IMR-90 (cell line): ENCODE data around the gene HOTAIR. TPM values are rescaled to one million over a fixed set of nuclear protein-coding genes. Genes with fewer than 3 reads are reported as not detected.

ENCODE experiments used
- ATAC-seq: fragments of 200-7000 bp; cut with Tn5 transposase; 2 replicates; pipeline ENCODE4 v1.9.1; 2020; ENCODE audit warnings: low read depth, mild to moderate bottlenecking, moderate library complexity
- BruUV-seq: library from RNA; stranded (reverse); fragments of 400-500 nt; replicated peaks from 2 replicates; lab custom pipeline; 2021; lab: Mats Ljungman, UMichigan
- CTCF ChIA-PET: fragments of 300-600 bp; formaldehyde crosslinking; extraction: SDS; loops from one replicate; lab custom pipeline; 2021; ENCODE audit warnings: antibody characterized with exemption; lab: Yijun Ruan, JAX
- POLR2A ChIA-PET: fragments of 300-600 bp; sonication (Branson Sonifier 250); formaldehyde crosslinking; loops from one replicate; lab custom pipeline; 2022; ENCODE audit warnings: antibody characterized with exemption; ENCODE audit not compliant: unreplicated experiment; lab: Charles Lee
- DNase-seq: peaks from one replicate; pipeline ENCODE4 v3.0.0; 2013
- H2AFZ ChIP-seq: replicated peaks from 2 replicates; pipeline ENCODE3; 2013; ENCODE audit warnings: low read length, mild to moderate bottlenecking; ENCODE audit not compliant: poor library complexity
- H2AK5ac ChIP-seq: 2 replicates; pipeline ENCODE4 v1.6.1; 2013; ENCODE audit warnings: low read depth, low read length, inconsistent platforms
- H2AK9ac ChIP-seq: replicated peaks from 2 replicates; pipeline ENCODE3; 2013; ENCODE audit warnings: mild to moderate bottlenecking, low read depth, low read length, moderate library complexity; ENCODE audit not compliant: poor library complexity
- H2BK120ac ChIP-seq: 2 replicates; pipeline ENCODE4 v1.6.1; 2013; ENCODE audit warnings: low read depth, low read length, inconsistent platforms
- H2BK15ac ChIP-seq: 3 replicates; pipeline ENCODE4 v1.6.1; 2013; ENCODE audit warnings: low read depth, low read length, inconsistent platforms
- H2BK20ac ChIP-seq: 2 replicates; pipeline ENCODE4 v1.6.1; 2013; ENCODE audit warnings: low read depth, mild to moderate bottlenecking, inconsistent platforms, low read length, moderate library complexity
- H2BK5ac ChIP-seq: 2 replicates; pipeline ENCODE4 v1.6.1; 2013; ENCODE audit warnings: mild to moderate bottlenecking, low read depth, low read length, inconsistent platforms; ENCODE audit not compliant: poor library complexity, severe bottlenecking
- H3K14ac ChIP-seq: replicated peaks from 2 replicates; pipeline ENCODE4 v1.6.1; 2013; ENCODE audit warnings: low read depth, low read length, inconsistent platforms
- H3K18ac ChIP-seq: 2 replicates; pipeline ENCODE4 v1.6.1; 2013; ENCODE audit warnings: low read depth, low read length, control low read depth
- H3K23ac ChIP-seq: 2 replicates; pipeline ENCODE4 v1.6.1; 2013; ENCODE audit warnings: low read depth, low read length, inconsistent platforms
- H3K27ac ChIP-seq: 2 replicates; pipeline ENCODE4 v1.5.1; 2013; ENCODE audit warnings: mild to moderate bottlenecking, control low read depth, low read length; ENCODE audit not compliant: insufficient read depth
- H3K27me3 ChIP-seq: 2 replicates; pipeline ENCODE4 v1.6.1; 2013; ENCODE audit warnings: low read length; ENCODE audit not compliant: control insufficient read depth, insufficient read depth
- H3K36me3 ChIP-seq: 2 replicates; pipeline ENCODE4 v1.6.1; 2013; ENCODE audit warnings: low read length, mixed read lengths; ENCODE audit not compliant: control insufficient read depth, insufficient read depth
- H3K4ac ChIP-seq: 2 replicates; pipeline ENCODE4 v1.6.1; 2013; ENCODE audit warnings: low read depth, low read length, inconsistent platforms
- H3K4me1 ChIP-seq: 2 replicates; pipeline ENCODE4 v1.6.1; 2013; ENCODE audit warnings: low read length, mixed read lengths; ENCODE audit not compliant: control insufficient read depth, insufficient read depth
- H3K4me2 ChIP-seq: 2 replicates; pipeline ENCODE4 v1.6.1; 2013; ENCODE audit warnings: low read depth, mild to moderate bottlenecking, control low read depth, low read length, moderate library complexity
- H3K4me3 ChIP-seq: 2 replicates; pipeline ENCODE4 v1.5.1; 2013; ENCODE audit warnings: low read depth, mild to moderate bottlenecking, control low read depth, low read length, moderate library complexity; ENCODE audit not compliant: insufficient read depth
- H3K56ac ChIP-seq: 2 replicates; pipeline ENCODE4 v1.6.1; 2013; ENCODE audit warnings: low read length, inconsistent platforms; ENCODE audit not compliant: insufficient read depth; ENCODE audit errors: extremely low read depth
- H3K79me1 ChIP-seq, 2 experiments: 2 replicates each; pipeline ENCODE4 v1.6.1; 2013; ENCODE audit warnings: low read length in 2 of 2, inconsistent platforms in 1 of 2, low read depth in 1 of 2
- H3K9ac ChIP-seq: 2 replicates; pipeline ENCODE4 v1.6.1; 2013; ENCODE audit warnings: low read depth, low read length, control low read depth
- H3K9me1 ChIP-seq: 2 replicates; pipeline ENCODE4 v1.6.1; 2013; ENCODE audit warnings: low read length, inconsistent platforms; ENCODE audit not compliant: insufficient read depth
- H3K9me3 ChIP-seq: 2 replicates; pipeline ENCODE4 v1.6.1; 2013; ENCODE audit warnings: low read length; ENCODE audit not compliant: control insufficient read depth, insufficient read depth
- H4K20me1 ChIP-seq: 2 replicates; pipeline ENCODE4 v1.6.1; 2013; ENCODE audit warnings: low read length, inconsistent platforms; ENCODE audit not compliant: insufficient read depth
- H4K5ac ChIP-seq: 2 replicates; pipeline ENCODE4 v1.6.1; 2013; ENCODE audit warnings: mild to moderate bottlenecking, low read depth, low read length, control low read depth
- H4K8ac ChIP-seq, 2 experiments: 2 replicates each; pipeline ENCODE4 v1.6.1; 2013; ENCODE audit warnings: low read depth in 2 of 2, low read length in 2 of 2, control low read depth in 1 of 2, inconsistent platforms in 1 of 2
- H4K91ac ChIP-seq: 2 replicates; pipeline ENCODE4 v1.6.1; 2013; ENCODE audit warnings: low read depth, low read length, inconsistent platforms; ENCODE audit not compliant: insufficient read depth
- BHLHE40 ChIP-seq: fragments of 150-350 bp; IDR thresholded peaks from 2 replicates; pipeline ENCODE4 v1.6.1; 2016; ENCODE audit warnings: mild to moderate bottlenecking, low read depth, low read length
- CEBPB ChIP-seq: IDR thresholded peaks from 2 replicates; pipeline ENCODE4 v1.6.1; 2012; ENCODE audit warnings: low read depth, low read length, improper control_type of control experiment
- CHD1 ChIP-seq: IDR thresholded peaks from 2 replicates; pipeline ENCODE4 v1.6.1; 2012; ENCODE audit warnings: low read depth, low read length, improper control_type of control experiment
- FOS ChIP-seq: fragments of 150-350 bp; IDR thresholded peaks from 2 replicates; pipeline ENCODE4 v1.6.1; 2016; ENCODE audit warnings: low read depth, low read length
- MAFK ChIP-seq: IDR thresholded peaks from 2 replicates; pipeline ENCODE4 v1.6.1; 2012; ENCODE audit warnings: low read depth, low read length, improper control_type of control experiment
- MAZ ChIP-seq: IDR thresholded peaks from 2 replicates; pipeline ENCODE4 v1.6.1; 2012; ENCODE audit warnings: low read depth, mild to moderate bottlenecking, low read length, improper control_type of control experiment, moderate library complexity, borderline replicate concordance
- MXI1 ChIP-seq: IDR thresholded peaks from 2 replicates; pipeline ENCODE4 v1.6.1; 2012; ENCODE audit warnings: low read depth, mild to moderate bottlenecking, low read length, moderate library complexity, borderline replicate concordance
- NFE2L2 ChIP-seq: fragments of 150-350 bp; IDR thresholded peaks from 2 replicates; pipeline ENCODE4 v1.6.1; 2016; ENCODE audit warnings: low read depth, mild to moderate bottlenecking, low read length
- POLR2A ChIP-seq: IDR thresholded peaks from 2 replicates; pipeline ENCODE4 v1.6.1; 2012; ENCODE audit warnings: mild to moderate bottlenecking, low read depth, low read length
- RAD21 ChIP-seq: IDR thresholded peaks from 2 replicates; pipeline ENCODE4 v1.6.1; 2012; ENCODE audit warnings: low read length, improper control_type of control experiment
- RCOR1 ChIP-seq: IDR thresholded peaks from 2 replicates; pipeline ENCODE4 v1.6.1; 2012; ENCODE audit warnings: mild to moderate bottlenecking, low read length, improper control_type of control experiment; ENCODE audit not compliant: insufficient replicate concordance
- RFX5 ChIP-seq: IDR thresholded peaks from 2 replicates; pipeline ENCODE4 v1.8.0; 2012; ENCODE audit warnings: low read depth, mild to moderate bottlenecking, low read length, moderate library complexity
- SMC3 ChIP-seq: fragments of 150-350 bp; IDR thresholded peaks from 2 replicates; pipeline ENCODE4 v1.6.1; 2016; ENCODE audit warnings: low read depth, mild to moderate bottlenecking, antibody characterized with exemption, low read length, moderate library complexity
- WGBS, 2 experiments: methylation state at CpG; one replicate each; pipeline versions ENCODE4 v1.1.5 to v1.1.7; 2013; ENCODE audit warnings: missing lambda C conversion rate in 2 of 2; ENCODE audit not compliant: insufficient read length in 1 of 2; ENCODE audit errors: extremely low coverage in 2 of 2; 5-methylcytosine and 5-hydroxymethylcytosine counted together
- dilution Hi-C: fragments of 300-500 bp; cut with HindIII; formaldehyde crosslinking; loops from one replicate; pipeline ENCODE4 v1.14.3; 2018; ENCODE audit warnings: low sequenced_read_pairs; ENCODE audit not compliant: unreplicated experiment
- in situ Hi-C: fragments of 300-500 bp; cut with MboI; formaldehyde crosslinking; loops from 3 replicates; pipeline ENCODE4 v1.14.3; 2019; ENCODE audit warnings: low sequenced_read_pairs, inconsistent platforms, mixed read lengths
- intact Hi-C: fragments of 100-400 bp; cut with micrococcal nuclease; formaldehyde crosslinking; loops from 2 replicates; pipeline ENCODE4 v1.10.0; 2022
- polyA plus RNA-seq, 3 experiments: library from polyadenylated mRNA; depleted of rRNA; stranded (reverse); fragments of >200 nt; gene quantifications; 2 replicates each; pipeline ENCODE4 v1.2.3, GENCODE V29; 2012; ENCODE audit warnings: low replicate concordance in 1 of 3
- total RNA-seq: library from RNA; depleted of rRNA; stranded (reverse); fragments of >200 nt; gene quantifications from 2 replicates; pipeline ENCODE4 v1.2.3, GENCODE V29; 2012
- TF ChIP-seq, protein P1 (sequence below): conservative IDR thresholded peaks from 2 replicates; pipeline ENCODE4 v1.5.1; 2012; ENCODE audit warnings: mild to moderate bottlenecking, low read depth, low read length, improper control_type of control experiment
- TF ChIP-seq, protein P2 (sequence below): fragments of 150-350 bp; IDR thresholded peaks from 2 replicates; pipeline ENCODE4 v1.6.1; 2016; ENCODE audit warnings: low read depth, mild to moderate bottlenecking, low read length, moderate library complexity, borderline replicate concordance
- TF ChIP-seq, protein P3 (sequence below): fragments of 150-350 bp; IDR thresholded peaks from 2 replicates; pipeline ENCODE4 v1.6.1; 2017; ENCODE audit warnings: mild to moderate bottlenecking, antibody characterized with exemption, low read length, low read depth

Gene HOTAIR
- total and polyA plus RNA-seq, 2 of the 4 experiments (the other 2 are of a cell fraction), result not detected

DNA sequence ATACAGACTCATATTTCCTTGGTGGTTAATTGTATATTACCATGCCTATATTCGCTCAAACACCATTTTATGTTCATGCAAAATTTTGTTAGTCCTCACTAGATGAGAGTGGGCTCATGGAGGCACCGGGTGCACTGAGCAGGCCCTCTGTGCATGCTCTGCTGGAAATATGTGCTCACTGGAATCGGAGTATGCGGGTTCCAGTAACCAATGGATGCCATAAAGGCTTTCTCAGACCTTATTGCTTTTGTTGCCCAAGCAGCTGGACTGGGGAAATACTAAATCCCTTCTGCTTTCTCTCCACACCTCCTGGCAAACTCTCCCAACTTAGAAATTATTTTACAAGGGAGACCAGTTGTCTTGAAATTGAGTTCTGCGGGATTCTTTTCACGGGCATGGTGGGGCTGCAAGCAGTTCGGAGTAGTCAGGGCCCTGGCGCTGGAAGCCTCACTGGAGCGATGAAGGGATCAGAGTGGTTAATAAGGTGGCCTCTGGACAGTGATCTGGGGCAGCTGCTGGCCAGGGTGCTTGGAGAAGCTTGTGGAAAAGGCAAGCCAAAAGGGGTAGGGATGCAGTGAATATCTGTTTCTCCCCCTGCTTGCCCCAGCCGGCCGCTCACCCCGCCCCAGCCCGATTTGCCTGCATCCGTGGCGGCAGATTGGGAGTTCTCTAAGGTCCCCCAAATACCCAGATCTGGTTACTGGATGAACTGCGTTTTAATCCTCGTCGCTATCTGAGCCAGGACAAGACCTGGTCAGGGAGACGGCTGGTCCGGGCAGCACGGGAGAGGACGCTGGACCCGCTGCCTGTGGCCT is 46.0 kb upstream of the HOTAIR start:
- in situ Hi-C loops, result no loop called here
- dilution Hi-C loops, result no loop called here
- Histone ChIP-seq H3K79me1 (no peaks in the 10 kb centered on the region), H3K4me3 (no peak overlapping the region), H2BK5ac (no peak overlapping the region), H2AK9ac (no peak overlapping the region), H3K14ac (no peak overlapping the region), H2BK120ac (no peak overlapping the region), H3K4me2 (no peak overlapping the region), H3K9ac (no peak overlapping the region), H3K4ac (no peak overlapping the region), H2BK15ac (no peak overlapping the region), H2AFZ (no peak overlapping the region), H4K20me1 (no peaks in the 10 kb centered on the region), H3K18ac (no peak overlapping the region), H2AK5ac (no peak overlapping the region), H4K91ac (no peak overlapping the region), H2BK20ac (no peak overlapping the region), H3K27me3 (peaks cover 85% of the 10 kb centered on the region), H3K27ac (no peak overlapping the region), H3K9me1 (no peaks in the 10 kb centered on the region), H3K56ac (no peak overlapping the region), H4K8ac (no peak overlapping the region), H3K36me3 (no peaks in the 10 kb centered on the region), H4K5ac (no peak overlapping the region), H3K4me1 (no peaks in the 10 kb centered on the region), H3K23ac (no peak overlapping the region), H3K9me3 (no peaks in the 10 kb centered on the region)
- 69% methylated on average over 16 of the region's 23 CpGs; no CpG with 5 or more reads in 1 of the 2 experiments for WGBS, 2 experiments
- ChIA-PET POLR2A (no interaction called here), CTCF (no interaction called here)
- ATAC-seq (no peak), DNase-seq (no peak)
- TF ChIP-seq, protein P1, sequence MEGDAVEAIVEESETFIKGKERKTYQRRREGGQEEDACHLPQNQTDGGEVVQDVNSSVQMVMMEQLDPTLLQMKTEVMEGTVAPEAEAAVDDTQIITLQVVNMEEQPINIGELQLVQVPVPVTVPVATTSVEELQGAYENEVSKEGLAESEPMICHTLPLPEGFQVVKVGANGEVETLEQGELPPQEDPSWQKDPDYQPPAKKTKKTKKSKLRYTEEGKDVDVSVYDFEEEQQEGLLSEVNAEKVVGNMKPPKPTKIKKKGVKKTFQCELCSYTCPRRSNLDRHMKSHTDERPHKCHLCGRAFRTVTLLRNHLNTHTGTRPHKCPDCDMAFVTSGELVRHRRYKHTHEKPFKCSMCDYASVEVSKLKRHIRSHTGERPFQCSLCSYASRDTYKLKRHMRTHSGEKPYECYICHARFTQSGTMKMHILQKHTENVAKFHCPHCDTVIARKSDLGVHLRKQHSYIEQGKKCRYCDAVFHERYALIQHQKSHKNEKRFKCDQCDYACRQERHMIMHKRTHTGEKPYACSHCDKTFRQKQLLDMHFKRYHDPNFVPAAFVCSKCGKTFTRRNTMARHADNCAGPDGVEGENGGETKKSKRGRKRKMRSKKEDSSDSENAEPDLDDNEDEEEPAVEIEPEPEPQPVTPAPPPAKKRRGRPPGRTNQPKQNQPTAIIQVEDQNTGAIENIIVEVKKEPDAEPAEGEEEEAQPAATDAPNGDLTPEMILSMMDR, result no peak
- TF ChIP-seq CEBPB, result no peak
- TF ChIP-seq RFX5, result no peak
- no peak for TF ChIP-seq MAFK
- TF ChIP-seq NFE2L2, result no peak
- TF ChIP-seq POLR2A, result no peak
- no peak for TF ChIP-seq CHD1
- TF ChIP-seq SMC3, result no peak
- TF ChIP-seq, protein P2, sequence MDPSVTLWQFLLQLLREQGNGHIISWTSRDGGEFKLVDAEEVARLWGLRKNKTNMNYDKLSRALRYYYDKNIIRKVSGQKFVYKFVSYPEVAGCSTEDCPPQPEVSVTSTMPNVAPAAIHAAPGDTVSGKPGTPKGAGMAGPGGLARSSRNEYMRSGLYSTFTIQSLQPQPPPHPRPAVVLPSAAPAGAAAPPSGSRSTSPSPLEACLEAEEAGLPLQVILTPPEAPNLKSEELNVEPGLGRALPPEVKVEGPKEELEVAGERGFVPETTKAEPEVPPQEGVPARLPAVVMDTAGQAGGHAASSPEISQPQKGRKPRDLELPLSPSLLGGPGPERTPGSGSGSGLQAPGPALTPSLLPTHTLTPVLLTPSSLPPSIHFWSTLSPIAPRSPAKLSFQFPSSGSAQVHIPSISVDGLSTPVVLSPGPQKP, result no peak
- TF ChIP-seq FOS, result no peak
- no peak for TF ChIP-seq BHLHE40
- TF ChIP-seq, protein P3, sequence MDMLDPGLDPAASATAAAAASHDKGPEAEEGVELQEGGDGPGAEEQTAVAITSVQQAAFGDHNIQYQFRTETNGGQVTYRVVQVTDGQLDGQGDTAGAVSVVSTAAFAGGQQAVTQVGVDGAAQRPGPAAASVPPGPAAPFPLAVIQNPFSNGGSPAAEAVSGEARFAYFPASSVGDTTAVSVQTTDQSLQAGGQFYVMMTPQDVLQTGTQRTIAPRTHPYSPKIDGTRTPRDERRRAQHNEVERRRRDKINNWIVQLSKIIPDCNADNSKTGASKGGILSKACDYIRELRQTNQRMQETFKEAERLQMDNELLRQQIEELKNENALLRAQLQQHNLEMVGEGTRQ, result no peak
- no peak for TF ChIP-seq MXI1
- no peak for TF ChIP-seq MAZ
- no peak for TF ChIP-seq RAD21
- TF ChIP-seq RCOR1, result no peak
- intact Hi-C loops, result no loop called here
- no TSS peak for BruUV-seq
